Osteoblast (primary cell): ENCODE results near the gene HID1. TPM values are rescaled to one million over a fixed set of nuclear protein-coding genes. Genes with fewer than 3 reads are reported as not detected.
A peak's percentile ranks its signal among the peaks of the same experiment; 100 is the strongest.

ENCODE experiments used
- DNase-seq: peaks from one replicate; pipeline ENCODE4 v3.0.0; 2011; ENCODE audit warnings: low spot score, mixed read lengths; ENCODE audit not compliant: insufficient read length; ENCODE audit errors: missing footprints
- H2AFZ ChIP-seq: 2 replicates; pipeline ENCODE4 v1.6.0; 2011; ENCODE audit warnings: mild to moderate bottlenecking, low read length
- H3K27ac ChIP-seq: 2 replicates; pipeline ENCODE4 v1.5.1; 2011; ENCODE audit warnings: mild to moderate bottlenecking, low read depth, low read length, moderate library complexity
- H3K27me3 ChIP-seq: 2 replicates; pipeline ENCODE4 v1.6.0; 2012; ENCODE audit warnings: mild to moderate bottlenecking, control low read depth, inconsistent platforms, low read length, moderate library complexity; ENCODE audit not compliant: insufficient read depth
- H3K36me3 ChIP-seq: 2 replicates; pipeline ENCODE4 v1.5.1; 2011; ENCODE audit warnings: mild to moderate bottlenecking, low read length, control low read depth, moderate library complexity; ENCODE audit not compliant: insufficient read depth
- H3K4me1 ChIP-seq: 2 replicates; pipeline ENCODE4 v1.5.1; 2011; ENCODE audit warnings: mild to moderate bottlenecking, low read length, control low read depth, moderate library complexity; ENCODE audit not compliant: insufficient read depth
- H3K4me2 ChIP-seq: 2 replicates; pipeline ENCODE4 v1.6.0; 2011; ENCODE audit warnings: mild to moderate bottlenecking, low read length; ENCODE audit not compliant: insufficient read depth
- H3K4me3 ChIP-seq: fragments of 200-600 bp; sonication (generic); 3 replicates; pipeline ENCODE4 v1.5.1; 2012; ENCODE audit warnings: mild to moderate bottlenecking, low read length, inconsistent platforms; ENCODE audit not compliant: insufficient read depth
- H3K79me2 ChIP-seq: 2 replicates; pipeline ENCODE4 v1.6.0; 2012; ENCODE audit warnings: mild to moderate bottlenecking, low read length, control low read depth, inconsistent platforms; ENCODE audit not compliant: insufficient read depth
- H3K9me3 ChIP-seq: 2 replicates; pipeline ENCODE4 v1.5.1; 2011; ENCODE audit warnings: low read depth, low read length, control low read depth
- H4K20me1 ChIP-seq: 2 replicates; pipeline ENCODE4 v1.6.0; 2012; ENCODE audit warnings: mild to moderate bottlenecking, low read length, control low read depth; ENCODE audit not compliant: insufficient read depth
- CTCF ChIP-seq: IDR thresholded peaks from 2 replicates; pipeline ENCODE4 v1.5.1; 2011; ENCODE audit warnings: mild to moderate bottlenecking, low read depth, low read length, moderate library complexity; ENCODE audit errors: extremely low read depth
- total RNA-seq: library from RNA; depleted of rRNA; stranded (reverse); fragments of >200 nt; gene quantifications from 2 replicates; pipeline ENCODE4 v1.2.3, GENCODE V29; 2012

HID1 gene
- total RNA-seq, 1 donor, result 0.36 TPM

DNA sequence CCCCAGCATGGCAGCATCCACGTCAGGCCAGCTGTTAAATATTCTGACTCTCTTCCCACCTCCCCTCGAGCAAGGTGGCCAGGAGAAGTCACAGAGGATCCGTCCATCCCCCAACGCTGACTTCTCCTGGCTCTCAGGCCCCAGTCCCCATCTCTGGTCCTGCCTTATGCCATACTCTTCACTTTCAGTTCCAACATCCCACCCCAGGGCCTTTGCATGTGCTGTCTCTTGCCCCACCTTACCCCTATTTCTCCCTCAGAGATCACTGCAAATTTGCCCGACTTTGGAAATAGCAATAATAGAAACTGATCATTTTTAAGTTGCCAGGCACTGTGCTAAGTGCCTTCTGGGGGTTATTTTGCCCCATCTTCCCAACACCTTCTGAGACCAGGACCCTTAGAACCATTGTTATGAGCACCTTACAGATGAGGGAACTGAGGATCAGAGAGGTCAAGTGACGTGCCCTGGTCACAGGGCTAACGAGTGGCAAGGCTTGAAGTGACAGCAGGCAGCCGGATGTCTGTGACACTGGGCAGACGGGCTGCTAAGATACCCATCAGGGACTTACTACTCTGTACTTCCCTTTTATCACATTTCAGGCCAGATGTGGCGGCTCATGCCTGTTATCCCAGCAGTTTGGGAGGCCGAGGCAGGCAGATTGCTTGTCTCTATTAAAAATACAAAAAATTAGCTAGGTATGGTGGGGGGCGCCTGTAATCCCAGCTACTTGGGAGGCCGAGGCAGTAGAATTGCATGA is 17.7 kb downstream of the HID1 start:
- no peak overlapping the region for H2AFZ ChIP-seq
- peaks cover 5% of the 10 kb centered on the region for H3K27me3 ChIP-seq
- H3K9me3 ChIP-seq, result no peaks in the 10 kb centered on the region

DNA sequence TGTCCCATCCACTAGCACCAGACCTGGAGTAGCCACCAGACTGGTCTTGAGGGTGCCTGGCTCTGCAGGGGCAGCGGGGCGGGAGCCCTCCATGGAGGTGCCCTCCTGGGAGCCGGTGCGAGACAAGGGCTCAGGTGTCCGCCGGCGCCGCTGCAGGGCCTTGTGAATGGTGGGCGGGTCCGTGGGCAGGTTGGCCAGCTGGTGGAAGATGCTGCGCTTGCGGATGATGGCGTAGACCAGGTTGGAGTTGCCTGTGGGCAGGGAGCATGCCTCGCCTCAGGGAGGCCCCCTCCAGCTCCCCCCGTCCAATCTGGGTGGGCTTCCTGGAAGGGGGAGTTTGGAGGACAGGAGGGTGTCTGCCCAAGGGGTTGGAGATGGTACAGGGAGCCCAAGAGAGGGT is 18.4 kb downstream of the HID1 start:
- no peak for TF ChIP-seq CTCF
- no peak overlapping the region for H3K27ac ChIP-seq
- no peaks in the 10 kb centered on the region for H3K4me1 ChIP-seq
- no peak for DNase-seq
- no peak overlapping the region for H3K4me3 ChIP-seq
- no peak overlapping the region for H3K4me2 ChIP-seq
- no peaks in the 10 kb centered on the region for H3K36me3 ChIP-seq
- no peaks in the 10 kb centered on the region for H3K79me2 ChIP-seq
- H2AFZ ChIP-seq, result no peak overlapping the region
- H4K20me1 ChIP-seq, result no peaks in the 10 kb centered on the region
- no peaks in the 10 kb centered on the region for H3K9me3 ChIP-seq
- peaks cover 5% of the 10 kb centered on the region for H3K27me3 ChIP-seq

More for the DNA sequence above, 17.7 kb downstream of the HID1 start:
- no peak overlapping the region for H3K27ac ChIP-seq
- H3K79me2 ChIP-seq, result no peaks in the 10 kb centered on the region
- no peak for DNase-seq
- TF ChIP-seq CTCF, result no peak
- no peaks in the 10 kb centered on the region for H4K20me1 ChIP-seq
- no peak overlapping the region for H3K4me3 ChIP-seq
- no peaks in the 10 kb centered on the region for H3K36me3 ChIP-seq
- no peaks in the 10 kb centered on the region for H3K4me1 ChIP-seq
- no peak overlapping the region for H3K4me2 ChIP-seq

GRCh38 chr17:74953134-74953687 is 19.3 kb downstream of the HID1 start:
- H3K9me3 ChIP-seq, result no peaks in the 10 kb centered on the region
- no peak overlapping the region for H3K27ac ChIP-seq
- no peak overlapping the region for H3K4me3 ChIP-seq
- no peaks in the 10 kb centered on the region for H3K36me3 ChIP-seq
- no peaks in the 10 kb centered on the region for H4K20me1 ChIP-seq
- peaks cover 5% of the 10 kb centered on the region for H3K27me3 ChIP-seq
- no peaks in the 10 kb centered on the region for H3K79me2 ChIP-seq
- H3K4me2 ChIP-seq, result no peak overlapping the region
- TF ChIP-seq CTCF, result no peak
- peak; percentile 90 for DNase-seq
- H2AFZ ChIP-seq, result no peak overlapping the region
- no peaks in the 10 kb centered on the region for H3K4me1 ChIP-seq

- Histone ChIP-seq H3K9me3 (no peaks in the 10 kb centered on the region), H3K79me2 (no peaks in the 10 kb centered on the region), H3K36me3 (no peaks in the 10 kb centered on the region), H3K4me3 (no peak overlapping the region), H3K4me1 (no peaks in the 10 kb centered on the region), H4K20me1 (no peaks in the 10 kb centered on the region), H3K4me2 (no peak overlapping the region), H2AFZ (no peak overlapping the region), H3K27ac (no peak overlapping the region), H3K27me3 (peaks cover 8% of the 10 kb centered on the region)
- no peak for DNase-seq
- no peak for TF ChIP-seq CTCF
Observed at GRCh38 chr17:74952431-74953133, 20.0 kb downstream of the HID1 start.
